Vagina (tissue), 2 donors: ENCODE results near the gene GMPPA. TPM values are rescaled to one million over a fixed set of nuclear protein-coding genes. Genes with fewer than 3 reads are reported as not detected.

Experiments used
- DNase-seq, 2 donors: peaks; one replicate each; pipeline ENCODE4 v3.0.0-alpha.2; 2017; ENCODE audit errors: extremely low spot score in 2 of 2
- H3K27ac ChIP-seq: fragments of 200-600 bp; sonication (generic); one replicate; pipeline ENCODE4 v1.5.1; 2019
- H3K27me3 ChIP-seq: fragments of 200-600 bp; sonication (generic); one replicate; pipeline ENCODE4 v1.5.1; 2019
- H3K36me3 ChIP-seq, 2 donors: fragments of 200-600 bp; sonication (generic); one replicate each; pipeline ENCODE4 v1.5.1; 2017 to 2019
- H3K4me1 ChIP-seq: fragments of 200-600 bp; sonication (generic); one replicate; pipeline ENCODE4 v1.5.1; 2019
- H3K4me3 ChIP-seq, 2 donors: fragments of 200-600 bp; sonication (generic); 1 replicate in 1 of 2; 2 replicates in 1 of 2; pipeline ENCODE4 v1.5.1; 2016 to 2019
- H3K9me3 ChIP-seq: fragments of 200-600 bp; sonication (generic); one replicate; pipeline ENCODE4 v1.5.1; 2019
- CTCF ChIP-seq, 3 experiments: fragments of 450-650 bp in 2 of 3; fragments of 200-600 bp in 1 of 3; sonication (generic) in 1 of 3; IDR thresholded peaks; one replicate each; pipeline ENCODE4 v1.5.1; 2017 to 2019; ENCODE audit warnings: antibody characterized with exemption in 3 of 3, mild to moderate bottlenecking in 2 of 3, moderate library complexity in 2 of 3
- POLR2A ChIP-seq, 2 donors: fragments of 450-650 bp; IDR thresholded peaks; one replicate each; pipeline ENCODE4 v1.6.1; 2017; ENCODE audit warnings: antibody characterized with exemption in 2 of 2, mild to moderate bottlenecking in 2 of 2, moderate library complexity in 2 of 2
- POLR2AphosphoS5 ChIP-seq, 2 donors: sonication (generic); formaldehyde crosslinking; IDR thresholded peaks; one replicate each; pipeline ENCODE4 v1.9.0; 2017; ENCODE audit warnings: antibody characterized with exemption in 2 of 2, mild to moderate bottlenecking in 2 of 2, low read depth in 1 of 2; ENCODE audit not compliant: insufficient read depth in 1 of 2
- intact Hi-C: fragments of 100-400 bp; cut with DNase I; formaldehyde crosslinking; loops from one replicate; pipeline ENCODE4 v1.15.1; 2023
- total RNA-seq: library from RNA; depleted of rRNA; stranded (reverse); fragments of >200 nt; gene quantifications from one replicate; pipeline ENCODE4 v1.2.3, GENCODE V29; 2016

GMPPA gene
- total RNA-seq, 1 donor from 2014 or later: 35.4 TPM

DNA sequence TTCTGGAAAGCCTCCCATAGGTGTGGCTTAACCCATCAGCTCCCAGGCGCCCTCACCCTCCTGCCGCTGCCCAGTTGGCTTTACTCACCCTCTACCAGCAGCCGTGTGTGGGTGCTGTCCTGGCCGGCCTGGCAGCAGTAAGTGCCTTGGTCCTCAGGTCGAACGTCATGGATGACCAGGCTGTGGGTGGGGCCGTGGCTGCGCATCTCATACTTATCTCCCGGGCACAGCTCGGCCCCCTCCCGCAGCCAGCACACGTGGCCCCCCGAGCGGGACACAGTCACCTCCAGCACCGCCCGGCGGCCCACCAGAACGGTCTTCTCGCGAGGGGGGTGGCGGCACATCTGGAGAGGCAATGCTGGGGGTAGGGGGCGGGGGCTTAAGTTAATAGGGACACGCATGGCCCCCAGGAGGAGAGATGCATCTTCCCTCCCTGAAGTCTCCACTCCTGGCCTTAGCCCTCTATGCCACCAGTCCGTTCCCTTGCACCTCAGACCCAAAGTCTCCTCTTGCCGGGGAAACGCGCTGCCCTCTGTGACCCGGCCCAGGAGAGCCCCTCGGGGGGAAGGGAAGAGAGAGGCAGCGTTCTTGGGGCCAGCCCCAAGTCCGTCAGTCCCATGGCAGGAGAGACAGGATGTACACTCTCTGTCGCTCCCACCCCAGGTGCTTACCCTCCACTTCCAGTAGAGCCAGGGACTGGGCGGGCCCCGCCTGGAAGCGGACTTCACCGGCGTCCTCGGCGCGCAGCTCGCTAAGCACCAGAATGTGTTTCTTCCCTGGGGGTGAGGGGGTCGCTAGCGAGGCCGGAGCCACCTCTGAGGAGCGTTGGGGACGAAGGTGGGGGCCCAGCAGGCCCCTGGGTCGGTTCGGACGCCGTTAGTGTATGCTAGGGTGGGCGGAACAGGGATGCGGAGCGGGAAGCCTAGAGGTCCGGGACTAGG is 53.0 kb downstream of the GMPPA start:
- no peak for DNase-seq
- no peak for TF ChIP-seq POLR2A (IDR thresholded peaks at IDR 0.05)
- peak in 1 of 2 donors; percentile 21 for TF ChIP-seq POLR2AphosphoS5 (IDR thresholded peaks at IDR 0.05; ENCODE audit: insufficient read depth in 1 of 2, low read depth in 1 of 2)
- no peak for TF ChIP-seq CTCF (IDR thresholded peaks at IDR 0.05)
- H3K27me3 ChIP-seq: no peaks in the 10 kb centered on the region
- H3K4me3 ChIP-seq: peak overlapping the region; percentile 53 to 69
- H3K4me1 ChIP-seq: peaks cover 23% of the 10 kb centered on the region
- no peaks in the 10 kb centered on the region for H3K9me3 ChIP-seq
- H3K27ac ChIP-seq: no peak overlapping the region
- intact Hi-C loops: no loop called here
- no peaks in the 10 kb centered on the region for H3K36me3 ChIP-seq

DNA sequence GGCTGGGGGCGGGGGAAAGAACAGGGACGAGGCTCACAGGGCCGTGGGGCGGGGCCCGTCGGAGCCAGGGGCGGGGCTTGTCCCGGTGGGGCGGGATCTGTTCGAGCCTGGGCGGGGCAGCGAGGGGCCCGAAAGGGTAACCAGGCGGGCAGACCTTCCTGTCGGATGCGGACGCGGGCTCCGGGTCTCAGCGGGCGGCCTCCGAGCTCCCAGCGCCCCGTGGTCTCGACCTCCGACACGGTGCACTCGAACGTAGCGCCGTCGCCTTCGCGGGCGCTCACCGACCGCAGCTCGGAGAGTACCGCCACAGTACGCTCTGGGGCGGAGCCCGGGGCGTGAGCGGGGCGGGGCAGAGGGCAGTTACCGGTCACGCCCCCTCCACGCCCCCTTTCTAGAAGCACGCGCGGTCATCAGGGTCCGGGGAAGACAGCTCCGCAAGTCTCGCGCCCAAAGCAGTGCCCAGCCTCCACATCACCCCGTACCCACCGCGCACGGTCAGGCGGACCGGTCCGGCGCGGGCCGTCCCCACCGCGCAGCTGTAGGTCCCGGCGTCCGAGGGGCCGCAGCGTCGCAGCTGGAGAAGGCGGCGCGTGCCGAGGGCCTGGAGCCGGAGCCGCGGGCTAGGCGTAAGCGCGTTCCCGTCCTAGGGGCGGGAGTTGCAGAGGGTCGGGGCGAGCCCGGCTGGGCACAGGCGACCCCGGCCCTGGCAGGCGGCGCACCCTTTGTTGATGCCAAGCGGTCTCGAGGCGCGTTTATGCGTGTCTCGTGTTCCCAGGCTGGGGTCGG is 53.9 kb downstream of the GMPPA start:
- Histone ChIP-seq H3K27me3 (no peaks in the 10 kb centered on the region), H3K4me1 (peaks cover 23% of the 10 kb centered on the region), H3K4me3 (peak overlapping the region; percentile 53 to 69), H3K36me3 (no peaks in the 10 kb centered on the region), H3K27ac (peak overlapping the region; percentile 27), H3K9me3 (no peaks in the 10 kb centered on the region)
- intact Hi-C loops: no loop called here
- TF ChIP-seq POLR2AphosphoS5 (IDR thresholded peaks at IDR 0.05; ENCODE audit: insufficient read depth in 1 of 2, low read depth in 1 of 2): peak; percentile 38 to 73
- TF ChIP-seq POLR2A (IDR thresholded peaks at IDR 0.05): no peak
- no peak for DNase-seq

DNA sequence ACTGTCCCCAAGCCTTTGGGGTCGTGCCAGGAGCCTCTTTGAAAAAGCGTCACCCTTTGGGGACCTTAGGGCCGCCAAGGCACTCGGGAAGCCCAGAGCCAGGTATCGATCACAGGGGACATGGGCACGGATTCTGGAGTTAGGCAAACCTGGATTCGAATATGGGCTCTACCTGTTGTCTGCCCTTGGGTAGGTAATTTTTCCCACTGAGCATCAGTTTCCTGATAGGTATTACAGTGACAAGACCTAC is 54.4 kb downstream of the GMPPA start:
- peaks cover 23% of the 10 kb centered on the region for H3K4me1 ChIP-seq
- TF ChIP-seq POLR2A (IDR thresholded peaks at IDR 0.05) (no peak), CTCF (IDR thresholded peaks at IDR 0.05) (no peak), POLR2AphosphoS5 (IDR thresholded peaks at IDR 0.05; ENCODE audit: insufficient read depth in 1 of 2, low read depth in 1 of 2) (no peak)
- peak overlapping the region; percentile 27 for H3K27ac ChIP-seq
- no peak for DNase-seq
- no peaks in the 10 kb centered on the region for H3K27me3 ChIP-seq
- intact Hi-C loops: no loop called here
- H3K4me3 ChIP-seq: peak overlapping the region; percentile 53 to 69
- no peaks in the 10 kb centered on the region for H3K36me3 ChIP-seq
- no peaks in the 10 kb centered on the region for H3K9me3 ChIP-seq

DNA sequence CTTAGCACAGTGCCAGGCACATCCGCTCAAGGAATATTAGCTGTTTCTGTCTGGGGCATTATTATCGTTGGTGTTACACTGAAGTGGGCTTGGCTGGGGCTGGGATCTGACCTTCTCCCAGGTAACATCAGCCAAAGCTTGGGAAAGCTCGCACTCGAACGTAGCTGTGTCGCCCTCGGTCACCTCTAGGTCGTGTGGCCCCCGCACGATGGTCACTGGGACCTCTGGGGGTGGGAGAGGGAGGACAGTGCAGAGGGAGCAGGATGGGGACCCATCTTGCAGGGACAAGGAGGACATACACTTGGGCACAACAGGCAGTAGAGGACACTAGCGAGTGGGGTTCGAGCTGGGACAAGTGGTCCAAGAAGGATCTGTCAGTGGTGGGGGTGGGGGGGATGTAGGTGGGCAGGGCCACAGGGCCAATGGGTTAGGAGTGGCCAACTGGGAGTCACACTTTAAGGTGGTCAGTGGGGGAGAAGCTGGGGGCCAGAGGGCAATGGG is 54.8 kb downstream of the GMPPA start:
- Histone ChIP-seq H3K27ac (no peak overlapping the region), H3K9me3 (no peaks in the 10 kb centered on the region), H3K4me3 (no peak overlapping the region), H3K27me3 (no peaks in the 10 kb centered on the region), H3K36me3 (no peaks in the 10 kb centered on the region), H3K4me1 (peaks cover 23% of the 10 kb centered on the region)
- DNase-seq: no peak
- TF ChIP-seq CTCF (IDR thresholded peaks at IDR 0.05) (no peak), POLR2A (IDR thresholded peaks at IDR 0.05) (no peak), POLR2AphosphoS5 (IDR thresholded peaks at IDR 0.05; ENCODE audit: insufficient read depth in 1 of 2, low read depth in 1 of 2) (no peak)
- intact Hi-C loops: no loop called here

DNA sequence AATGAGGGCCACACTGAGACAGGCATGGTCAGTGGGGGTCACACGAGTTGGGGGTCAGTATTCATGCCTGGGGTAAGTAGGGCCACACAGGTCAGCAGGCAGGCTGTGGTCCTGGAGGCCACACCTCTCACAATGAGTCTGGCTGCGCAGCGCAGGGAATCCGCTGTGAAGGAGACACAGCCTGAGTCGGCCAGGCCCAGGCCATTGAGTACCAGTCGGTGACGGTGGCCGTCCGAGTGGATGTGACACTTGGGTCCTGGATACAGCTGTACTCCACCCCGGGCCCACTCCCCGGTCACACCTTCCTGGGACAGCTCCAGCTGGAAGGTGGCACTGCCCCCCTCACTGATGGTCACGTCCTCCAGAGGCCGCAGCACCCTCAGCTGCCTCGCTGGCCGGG is 55.7 kb downstream of the GMPPA start:
- intact Hi-C loops: no loop called here
- Histone ChIP-seq H3K36me3 (no peaks in the 10 kb centered on the region), H3K27me3 (no peaks in the 10 kb centered on the region), H3K9me3 (no peaks in the 10 kb centered on the region), H3K4me1 (peaks cover 23% of the 10 kb centered on the region), H3K4me3 (no peak overlapping the region), H3K27ac (no peak overlapping the region)
- DNase-seq: no peak
- TF ChIP-seq CTCF (IDR thresholded peaks at IDR 0.05) (no peak), POLR2AphosphoS5 (IDR thresholded peaks at IDR 0.05; ENCODE audit: insufficient read depth in 1 of 2, low read depth in 1 of 2) (no peak), POLR2A (IDR thresholded peaks at IDR 0.05) (no peak)
